H9 (cell line): ENCODE data around the gene BCO1. TPM values are rescaled to one million over a fixed set of nuclear protein-coding genes. Genes with fewer than 3 reads are reported as not detected.

ENCODE experiments used
- DNase-seq: peaks from one replicate; pipeline ENCODE4 v3.0.0-alpha.2; 2017
- H2AFZ ChIP-seq: one replicate; pipeline ENCODE4 v1.6.1; 2013; ENCODE audit warnings: mild to moderate bottlenecking, low read length, control low read depth, moderate library complexity
- H2AK5ac ChIP-seq: 2 replicates; pipeline ENCODE4 v1.6.1; 2013; ENCODE audit warnings: low read length, control low read depth, mixed read lengths; ENCODE audit not compliant: insufficient read length
- H2BK120ac ChIP-seq: one replicate; pipeline ENCODE4 v1.6.1; 2013; ENCODE audit warnings: low read depth, mild to moderate bottlenecking, low read length, control low read depth, inconsistent platforms; ENCODE audit not compliant: poor library complexity, severe bottlenecking
- H2BK12ac ChIP-seq: 2 replicates; pipeline ENCODE4 v1.6.1; 2013; ENCODE audit warnings: low read length, control low read depth, mixed read lengths, low read depth; ENCODE audit not compliant: insufficient read length
- H2BK15ac ChIP-seq: 2 replicates; pipeline ENCODE4 v1.6.1; 2013; ENCODE audit warnings: low read depth, low read length, control low read depth
- H2BK20ac ChIP-seq: one replicate; pipeline ENCODE4 v1.6.1; 2013; ENCODE audit warnings: low read depth, mild to moderate bottlenecking, low read length, control low read depth, inconsistent platforms; ENCODE audit not compliant: poor library complexity, severe bottlenecking
- H2BK5ac ChIP-seq: 2 replicates; pipeline ENCODE4 v1.6.1; 2013; ENCODE audit warnings: low read length, control low read depth, mixed read lengths; ENCODE audit not compliant: insufficient read length
- H3K14ac ChIP-seq: 2 replicates; pipeline ENCODE4 v1.6.1; 2013; ENCODE audit warnings: low read length, control low read depth; ENCODE audit not compliant: insufficient read depth
- H3K18ac ChIP-seq: 2 replicates; pipeline ENCODE4 v1.6.1; 2013; ENCODE audit warnings: low read depth, mild to moderate bottlenecking, mixed read lengths, low read length, control low read depth; ENCODE audit not compliant: insufficient read length
- H3K23ac ChIP-seq: 2 replicates; pipeline ENCODE4 v1.6.1; 2013; ENCODE audit warnings: low read length, control low read depth, mixed read lengths, low read depth; ENCODE audit not compliant: insufficient read length
- H3K23me2 ChIP-seq: 2 replicates; pipeline ENCODE4 v1.6.1; 2013; ENCODE audit warnings: low read depth, mild to moderate bottlenecking, mixed read lengths, low read length, control low read depth; ENCODE audit not compliant: insufficient read length, poor library complexity, severe bottlenecking
- H3K27ac ChIP-seq: 2 replicates; pipeline ENCODE4 v1.5.1; 2013; ENCODE audit warnings: low read length, control low read depth, mixed read lengths, low read depth; ENCODE audit not compliant: insufficient read length
- H3K27me3 ChIP-seq: 2 replicates; pipeline ENCODE4 v1.6.1; 2013; ENCODE audit warnings: low read length, control low read depth, inconsistent platforms; ENCODE audit not compliant: insufficient read depth
- H3K4ac ChIP-seq: 2 replicates; pipeline ENCODE4 v1.6.1; 2013; ENCODE audit warnings: low read depth, mild to moderate bottlenecking, control low read depth, inconsistent platforms, low read length, moderate library complexity
- H3K4me1 ChIP-seq: 2 replicates; pipeline ENCODE4 v1.6.1; 2013; ENCODE audit warnings: low read length, control low read depth, inconsistent platforms; ENCODE audit not compliant: insufficient read depth
- H3K4me2 ChIP-seq: 2 replicates; pipeline ENCODE4 v1.6.1; 2013; ENCODE audit warnings: low read length, control low read depth, mixed read lengths; ENCODE audit not compliant: insufficient read length, insufficient read depth
- H3K56ac ChIP-seq: 2 replicates; pipeline ENCODE4 v1.6.1; 2013; ENCODE audit warnings: low read depth, mild to moderate bottlenecking, mixed read lengths, low read length, control low read depth; ENCODE audit not compliant: insufficient read length
- H3K79me1 ChIP-seq: 2 replicates; pipeline ENCODE4 v1.6.1; 2013; ENCODE audit warnings: low read depth, mild to moderate bottlenecking, moderate library complexity, low read length, control low read depth, inconsistent platforms; ENCODE audit not compliant: insufficient read depth, poor library complexity, severe bottlenecking
- H3K79me2 ChIP-seq: 2 replicates; pipeline ENCODE4 v1.6.1; 2013; ENCODE audit warnings: low read length, control low read depth, inconsistent platforms; ENCODE audit not compliant: insufficient read depth
- H3K9ac ChIP-seq: 2 replicates; pipeline ENCODE4 v1.6.1; 2013; ENCODE audit warnings: low read length, control low read depth, mixed read lengths; ENCODE audit not compliant: insufficient read length; ENCODE audit errors: extremely low read depth
- H3K9me3 ChIP-seq: one replicate; pipeline ENCODE4 v1.6.1; 2013; ENCODE audit warnings: low read depth, low read length, inconsistent platforms; ENCODE audit not compliant: control insufficient read depth
- H3T11ph ChIP-seq: one replicate; pipeline ENCODE4 v1.6.1; 2013; ENCODE audit warnings: mild to moderate bottlenecking, low read length, control low read depth, inconsistent platforms
- H4K20me1 ChIP-seq: one replicate; pipeline ENCODE4 v1.6.1; 2013; ENCODE audit not compliant: control insufficient read depth, insufficient read length, insufficient read depth
- H4K5ac ChIP-seq: 2 replicates; pipeline ENCODE4 v1.6.1; 2013; ENCODE audit warnings: low read depth, mild to moderate bottlenecking, mixed read lengths, low read length, control low read depth; ENCODE audit not compliant: insufficient read length
- H4K8ac ChIP-seq: replicated peaks from 2 replicates; pipeline ENCODE4 v1.6.1; 2013; ENCODE audit warnings: low read length, control low read depth, mixed read lengths, low read depth; ENCODE audit not compliant: insufficient read length
- H4K91ac ChIP-seq: 2 replicates; pipeline ENCODE4 v1.6.1; 2013; ENCODE audit warnings: low read depth, mild to moderate bottlenecking, moderate library complexity, mixed read lengths, low read length, control low read depth; ENCODE audit not compliant: insufficient read length
- H3K27ac Mint-ChIP-seq, 3 experiments: 2 replicates in 2 of 3; 3 replicates in 1 of 3; pipeline ENCODE4 v1.8.0; 2020 to 2021; ENCODE audit warnings: mixed read lengths in 3 of 3, mild to moderate bottlenecking in 1 of 3, moderate library complexity in 1 of 3
- H3K27me3 Mint-ChIP-seq: 2 replicates; pipeline ENCODE4 v1.8.0; 2021; ENCODE audit warnings: low read depth, mild to moderate bottlenecking, moderate library complexity, mixed read lengths
- H3K36me3 Mint-ChIP-seq, 3 experiments: 2 replicates in 2 of 3; 3 replicates in 1 of 3; pipeline ENCODE4 v1.8.0; 2020 to 2021; ENCODE audit warnings: low read depth in 3 of 3, mixed read lengths in 3 of 3; ENCODE audit not compliant: insufficient read depth in 1 of 3
- H3K4me1 Mint-ChIP-seq, 2 experiments: 2 replicates each; pipeline ENCODE4 v1.8.0; 2020; ENCODE audit warnings: mixed read lengths in 2 of 2
- H3K4me3 Mint-ChIP-seq, 2 experiments: 2 replicates in 1 of 2; 3 replicates in 1 of 2; pipeline ENCODE4 v1.8.0; 2020 to 2021; ENCODE audit warnings: mild to moderate bottlenecking in 2 of 2, mixed read lengths in 2 of 2, moderate library complexity in 1 of 2
- H3K9me3 Mint-ChIP-seq, 2 experiments: 2 replicates in 1 of 2; 3 replicates in 1 of 2; pipeline ENCODE4 v1.8.0; 2020; ENCODE audit warnings: mild to moderate bottlenecking in 2 of 2, mixed read lengths in 2 of 2, moderate library complexity in 1 of 2
- WGBS: extraction: QIAGEN DNeasy Blood & Tissue Kit; methylation state at CpG from one replicate; pipeline ENCODE4 v1.1.7; 2013; ENCODE audit warnings: missing lambda C conversion rate, low lambda C conversion rate, mixed read lengths; ENCODE audit not compliant: insufficient read length; ENCODE audit errors: extremely low coverage; 5-methylcytosine and 5-hydroxymethylcytosine counted together
- total RNA-seq: library from RNA; stranded (reverse); gene quantifications from 2 replicates; pipeline ENCODE4 v1.2.1, GENCODE V29; 2021
- TF ChIP-seq, protein P1 (sequence below): fragments of 200-600 bp; sonication (generic); conservative IDR thresholded peaks from 3 replicates; pipeline ENCODE4 v1.8.0; 2021; ENCODE audit warnings: antibody characterized with exemption, mild to moderate bottlenecking

The BCO1 gene
- total RNA-seq, 1 experiment from 2014 or later = not detected

DNA sequence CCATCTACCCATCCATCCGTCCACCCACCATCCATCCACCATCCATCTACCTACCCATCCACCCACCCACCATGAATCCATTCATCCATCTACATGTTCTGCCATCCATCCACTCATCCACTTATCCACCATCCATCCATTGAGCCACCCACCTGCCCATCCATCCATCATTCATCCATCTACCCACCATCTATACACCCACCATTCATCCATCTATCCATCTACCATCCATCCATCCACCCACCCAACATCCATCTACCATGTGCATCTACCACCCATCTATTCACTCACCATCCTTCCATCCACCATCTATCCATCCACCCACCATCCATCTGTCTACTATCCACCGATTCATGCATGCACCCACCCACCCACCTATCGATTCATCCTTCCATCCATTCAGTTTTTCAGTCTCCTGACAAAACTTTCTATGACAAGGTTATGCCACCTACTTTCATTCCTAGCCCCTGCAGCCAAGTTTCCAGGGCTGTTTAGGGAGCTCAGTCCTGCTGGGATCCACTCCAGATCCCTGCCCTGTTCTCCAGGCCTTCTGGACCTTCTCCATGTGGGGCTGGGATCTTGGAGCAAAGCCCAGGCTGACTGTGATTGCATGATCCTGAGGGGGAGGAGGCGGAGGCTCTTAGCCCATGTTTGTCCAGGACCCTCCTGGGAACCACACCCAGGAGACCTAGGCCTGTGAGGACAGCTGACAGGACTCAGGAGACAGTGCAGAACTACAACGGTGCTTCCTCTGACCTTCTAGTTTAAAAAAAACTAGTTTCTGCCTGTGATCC, 27.4 kb downstream of the BCO1 start:
- TF ChIP-seq, protein P1, sequence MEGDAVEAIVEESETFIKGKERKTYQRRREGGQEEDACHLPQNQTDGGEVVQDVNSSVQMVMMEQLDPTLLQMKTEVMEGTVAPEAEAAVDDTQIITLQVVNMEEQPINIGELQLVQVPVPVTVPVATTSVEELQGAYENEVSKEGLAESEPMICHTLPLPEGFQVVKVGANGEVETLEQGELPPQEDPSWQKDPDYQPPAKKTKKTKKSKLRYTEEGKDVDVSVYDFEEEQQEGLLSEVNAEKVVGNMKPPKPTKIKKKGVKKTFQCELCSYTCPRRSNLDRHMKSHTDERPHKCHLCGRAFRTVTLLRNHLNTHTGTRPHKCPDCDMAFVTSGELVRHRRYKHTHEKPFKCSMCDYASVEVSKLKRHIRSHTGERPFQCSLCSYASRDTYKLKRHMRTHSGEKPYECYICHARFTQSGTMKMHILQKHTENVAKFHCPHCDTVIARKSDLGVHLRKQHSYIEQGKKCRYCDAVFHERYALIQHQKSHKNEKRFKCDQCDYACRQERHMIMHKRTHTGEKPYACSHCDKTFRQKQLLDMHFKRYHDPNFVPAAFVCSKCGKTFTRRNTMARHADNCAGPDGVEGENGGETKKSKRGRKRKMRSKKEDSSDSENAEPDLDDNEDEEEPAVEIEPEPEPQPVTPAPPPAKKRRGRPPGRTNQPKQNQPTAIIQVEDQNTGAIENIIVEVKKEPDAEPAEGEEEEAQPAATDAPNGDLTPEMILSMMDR = no peak
- H4K5ac ChIP-seq = no peak overlapping the region
- H3K27ac ChIP-seq = no peak overlapping the region
- H3K36me3 Mint-ChIP-seq = no peaks in the 10 kb centered on the region; a peak in 1 of 7 replicates
- no peaks in the 10 kb centered on the region for H3K79me1 ChIP-seq
- no peaks in the 10 kb centered on the region for H3K23me2 ChIP-seq
- H3K27me3 Mint-ChIP-seq = peaks cover 2% of the 10 kb centered on the region; the same call in 1 of the 2 replicates
- H3K4me3 Mint-ChIP-seq = no peak overlapping the region
- DNase-seq = no peak
- H2BK15ac ChIP-seq = no peak overlapping the region
- H3K4me1 Mint-ChIP-seq = no peaks in the 10 kb centered on the region
- no peaks in the 10 kb centered on the region for H3K4me1 ChIP-seq
- WGBS = 100% methylated on average over 1 of the region's 5 CpGs
- no peak overlapping the region for H3T11ph ChIP-seq
- H3K9me3 ChIP-seq = no peaks in the 10 kb centered on the region
- H2BK12ac ChIP-seq = no peak overlapping the region
- H2BK5ac ChIP-seq = no peak overlapping the region
- H3K27me3 ChIP-seq = no peaks in the 10 kb centered on the region
- H2AK5ac ChIP-seq = no peak overlapping the region
- H4K8ac ChIP-seq = no peak overlapping the region
- no peaks in the 10 kb centered on the region; a peak in 1 of 5 replicates for H3K9me3 Mint-ChIP-seq
- H4K91ac ChIP-seq = no peak overlapping the region
- H2BK20ac ChIP-seq = no peak overlapping the region
- H3K23ac ChIP-seq = no peak overlapping the region
- H3K79me2 ChIP-seq = no peaks in the 10 kb centered on the region
- H3K14ac ChIP-seq = no peak overlapping the region
- H2BK120ac ChIP-seq = no peak overlapping the region
- H3K9ac ChIP-seq = no peak overlapping the region
- no peak overlapping the region for H3K27ac Mint-ChIP-seq
- no peak overlapping the region for H3K56ac ChIP-seq
- no peak overlapping the region for H3K4ac ChIP-seq
- H2AFZ ChIP-seq = no peak overlapping the region
- H3K4me2 ChIP-seq = no peak overlapping the region
- H4K20me1 ChIP-seq = no peaks in the 10 kb centered on the region
- H3K18ac ChIP-seq = no peak overlapping the region
